H1 (cell line): ENCODE data around the gene ICAM2.

Experiments used
- ATF3 ChIP-seq: IDR thresholded peaks from 2 replicates; pipeline ENCODE4 v1.6.1; 2011; ENCODE audit warnings: low read depth, mild to moderate bottlenecking, low read length; ENCODE audit not compliant: insufficient read depth
- CTCF ChIP-seq, 3 experiments: IDR thresholded peaks; 1 replicate in 2 of 3; 2 replicates in 1 of 3; pipeline versions ENCODE4 v1.5.1 to v1.6.1; 2011; ENCODE audit warnings: low read length in 3 of 3, mild to moderate bottlenecking in 3 of 3, inconsistent platforms in 2 of 3, low read depth in 1 of 3, moderate library complexity in 1 of 3; ENCODE audit not compliant: insufficient read depth in 1 of 3; ENCODE audit errors: control extremely low read depth in 1 of 3
- PHF8 ChIP-seq: fragments of 200-600 bp; sonication (generic); conservative IDR thresholded peaks from 2 replicates; pipeline ENCODE4 v1.7.1; 2012; ENCODE audit warnings: low read depth, mild to moderate bottlenecking, inconsistent platforms, low read length, moderate library complexity
- POLR2A ChIP-seq, 2 experiments: IDR thresholded peaks; 1 replicate in 1 of 2; 2 replicates in 1 of 2; pipeline ENCODE4 v1.6.1; 2011; ENCODE audit warnings: low read depth in 2 of 2, low read length in 2 of 2, mild to moderate bottlenecking in 2 of 2; ENCODE audit errors: control extremely low read depth in 1 of 2
- POLR2AphosphoS5 ChIP-seq: IDR thresholded peaks from 2 replicates; pipeline ENCODE4 v1.6.1; 2011; ENCODE audit warnings: low read depth, low read length
- POU5F1 ChIP-seq: IDR thresholded peaks from 2 replicates; pipeline ENCODE4 v1.6.1; 2011; ENCODE audit warnings: low read depth, mild to moderate bottlenecking, low read length, moderate library complexity
- ZNF274 ChIP-seq: IDR thresholded peaks from 2 replicates; pipeline ENCODE4 v1.7.0; 2012; ENCODE audit warnings: low read length, borderline replicate concordance; ENCODE audit errors: extremely low read depth

GRCh38 chr17:64016974-64017373 is 3.5 kb downstream of the ICAM2 start:
- no peak for TF ChIP-seq PHF8
- TF ChIP-seq CTCF (IDR thresholded peaks at IDR 0.05; ENCODE audit: control extremely low read depth in 1 of 3, insufficient read depth in 1 of 3, low read depth in 1 of 3, low read length in 3 of 3), result no peak
- no peak for TF ChIP-seq POU5F1
- no peak for TF ChIP-seq POLR2A (IDR thresholded peaks at IDR 0.05; ENCODE audit: control extremely low read depth in 1 of 2, low read depth in 2 of 2, low read length in 2 of 2)
- TF ChIP-seq ATF3, result no peak
- TF ChIP-seq ZNF274, result no peak
- no peak for TF ChIP-seq POLR2AphosphoS5
